Stimulated activated CD4-positive, alpha-beta T cell treated with anti-CD3 and anti-CD28 coated beads, TNF-alpha, amount 100 ng/mL, for 4 hours (primary cell): ENCODE data around the gene ANKRD36.
"Not testable (repeated sequence)": the region's sequence is repeated elsewhere in the genome, so short reads cannot be mapped to it uniquely, and the experiment has no call there.

Source experiments
- DNase-seq, 3 experiments: peaks; one replicate each; pipeline ENCODE4 v3.0.0-alpha.2; 2020; ENCODE audit warnings: low read depth in 3 of 3

ANKRD36 gene

GRCh38 chr2:97113882-97114255, 916 bp downstream of the ANKRD36 start:
- DNase-seq, result not testable (repeated sequence)

DNA sequence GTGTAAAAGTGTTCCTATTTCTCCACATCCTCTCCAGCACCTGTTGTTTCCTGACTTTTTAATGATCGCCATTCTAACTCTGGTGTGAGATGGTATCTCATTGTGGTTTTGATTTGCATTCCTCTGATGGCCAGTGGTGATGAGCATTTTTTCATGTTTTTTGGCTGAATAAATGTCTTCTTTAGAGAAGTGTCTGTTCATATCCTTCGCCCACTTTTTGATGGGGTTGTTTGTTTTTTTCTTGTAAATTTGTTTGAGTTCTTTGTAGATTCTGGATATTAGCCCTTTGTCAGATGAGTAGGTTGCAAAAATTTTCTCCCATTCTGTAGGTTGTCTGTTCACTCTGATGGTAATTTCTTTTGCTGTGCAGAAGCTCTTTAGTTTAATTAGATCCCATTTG, 16.1 kb downstream of the ANKRD36 start:
- not testable (repeated sequence) for DNase-seq

DNA sequence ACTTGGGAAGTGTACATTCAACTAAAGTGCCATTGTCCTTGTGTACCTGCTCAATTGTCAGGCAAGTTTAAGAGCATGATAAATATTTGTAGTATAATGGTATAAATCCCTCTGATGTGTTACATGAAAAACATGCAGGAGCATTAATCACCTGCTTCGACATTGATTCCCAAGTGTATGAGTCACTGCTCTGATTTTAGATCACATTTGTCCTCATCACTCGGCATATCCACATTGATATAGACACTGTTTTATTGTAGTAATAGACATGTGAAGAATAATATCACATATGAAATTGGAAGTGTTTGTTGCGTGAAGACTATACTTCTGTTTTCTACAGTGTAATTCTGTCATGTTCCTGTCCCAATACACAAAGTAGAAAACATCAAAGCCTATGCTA, 31.1 kb downstream of the ANKRD36 start:
- not testable (repeated sequence) for DNase-seq

- not testable (repeated sequence) for DNase-seq
Observed at GRCh38 chr2:97166548-97166947, 53.6 kb downstream of the ANKRD36 start.

- DNase-seq, result not testable (repeated sequence)
Observed at GRCh38 chr2:97167938-97168337, 55.0 kb downstream of the ANKRD36 start.

- DNase-seq, result not testable (repeated sequence)
Observed at GRCh38 chr2:97168583-97168982, 55.6 kb downstream of the ANKRD36 start.

DNA sequence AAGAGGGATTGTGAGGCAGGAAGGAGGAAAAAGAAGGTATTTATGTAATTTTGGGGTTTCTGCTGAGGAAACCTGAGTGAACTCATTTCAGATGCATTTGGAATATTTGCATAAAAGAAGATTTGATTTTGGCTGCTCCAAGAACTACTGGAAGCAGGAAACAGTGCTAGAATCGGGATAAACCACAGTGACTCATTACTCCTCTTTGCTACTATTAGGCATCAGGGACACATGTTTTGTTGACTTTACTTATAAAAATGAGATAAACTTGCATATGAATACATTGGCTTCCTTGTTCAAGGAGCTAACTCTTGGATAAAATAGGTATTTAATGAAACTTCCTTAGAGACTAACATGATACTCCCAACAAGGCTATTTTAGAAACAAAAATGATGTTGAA, 67.4 kb downstream of the ANKRD36 start:
- DNase-seq, result not testable (repeated sequence)

DNA sequence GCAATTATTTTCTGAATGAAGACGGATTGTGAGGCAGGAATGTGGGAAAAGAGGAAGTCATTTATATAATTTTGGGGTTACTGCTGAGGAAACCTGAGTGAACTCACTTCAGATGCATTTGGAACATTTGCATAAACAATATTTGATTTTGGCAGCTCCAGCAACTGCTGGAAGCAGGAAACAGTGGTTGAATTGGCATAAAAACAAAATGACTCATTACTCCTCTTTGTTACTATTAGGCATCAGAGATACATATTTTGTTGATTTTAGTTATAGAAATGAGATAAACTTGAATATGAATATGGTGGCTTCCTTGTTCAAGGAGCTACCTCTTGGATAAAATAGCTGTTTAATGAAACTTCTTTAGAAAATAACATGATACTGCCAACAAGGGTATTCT, 82.4 kb downstream of the ANKRD36 start:
- not testable (repeated sequence) for DNase-seq

DNA sequence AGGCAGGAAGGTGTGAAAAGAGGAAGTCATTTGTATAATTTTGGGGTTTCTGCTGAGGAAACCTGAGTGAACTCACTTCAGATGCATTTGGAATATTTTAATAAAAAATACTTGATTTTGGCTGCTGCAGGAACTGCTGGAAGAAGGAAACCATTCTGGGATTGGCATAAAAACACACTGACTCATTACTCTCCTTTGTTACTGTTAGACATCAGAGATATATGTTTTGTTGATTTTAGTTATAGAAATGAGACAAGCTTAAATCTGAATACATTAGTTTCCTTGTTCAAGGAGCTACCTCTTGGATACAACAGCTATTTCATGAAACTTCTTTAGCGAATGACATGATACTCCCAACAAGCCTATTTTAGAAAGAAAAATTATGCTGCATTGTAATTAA, 84.3 kb downstream of the ANKRD36 start:
- not testable (repeated sequence) for DNase-seq

GRCh38 chr2:97200887-97201286, 87.9 kb downstream of the ANKRD36 start:
- DNase-seq, result not testable (repeated sequence)

DNA sequence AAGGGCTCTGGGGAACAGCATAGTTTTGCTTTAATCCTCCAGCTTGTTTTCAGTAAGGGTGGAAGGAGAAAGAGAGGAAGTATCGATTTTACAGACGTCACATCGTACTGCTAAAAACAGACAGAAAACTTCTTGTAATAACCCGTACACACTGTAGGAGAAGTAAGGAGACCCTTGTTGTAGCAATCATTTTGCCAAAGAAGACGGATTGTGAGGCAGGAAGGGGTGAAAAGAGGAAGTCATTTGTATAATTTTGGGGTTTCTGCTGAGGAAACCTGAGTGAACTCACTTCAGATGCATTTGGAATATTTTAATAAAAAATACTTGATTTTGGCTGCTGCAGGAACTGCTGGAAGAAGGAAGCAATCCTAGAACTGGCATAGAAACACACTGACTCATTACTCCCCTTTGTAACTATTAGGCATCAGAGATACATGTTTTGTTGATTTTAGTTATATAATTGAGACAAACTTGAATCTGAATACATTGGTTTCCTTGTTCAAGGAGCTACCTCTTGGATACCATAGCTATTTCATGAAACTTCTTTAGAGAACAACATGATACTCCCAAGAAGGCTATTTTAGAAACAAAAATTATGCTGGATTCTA, 89.8 kb downstream of the ANKRD36 start:
- DNase-seq, result not testable (repeated sequence)

DNA sequence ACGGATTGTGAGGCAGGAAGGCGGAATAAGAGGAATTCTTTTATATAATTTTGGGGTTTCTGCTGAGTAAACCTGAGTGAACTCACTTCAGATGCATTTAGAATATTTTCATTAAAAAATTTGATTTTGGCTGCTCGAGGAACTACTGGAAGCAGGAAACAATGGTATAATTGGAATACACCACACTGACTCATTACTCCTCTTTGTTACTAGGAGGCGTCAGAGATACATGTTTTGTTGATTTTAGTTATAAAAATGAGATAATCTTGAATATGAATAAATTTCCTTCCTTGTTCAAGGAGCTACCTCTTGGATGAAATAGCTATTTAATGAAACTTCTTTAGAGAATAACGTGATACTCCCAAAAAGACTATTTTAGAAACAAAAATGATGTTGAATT, 97.4 kb downstream of the ANKRD36 start:
- no peak for DNase-seq

- not testable (repeated sequence) for DNase-seq
Observed at GRCh38 chr2:97215025-97215424, 102.1 kb downstream of the ANKRD36 start.

DNA sequence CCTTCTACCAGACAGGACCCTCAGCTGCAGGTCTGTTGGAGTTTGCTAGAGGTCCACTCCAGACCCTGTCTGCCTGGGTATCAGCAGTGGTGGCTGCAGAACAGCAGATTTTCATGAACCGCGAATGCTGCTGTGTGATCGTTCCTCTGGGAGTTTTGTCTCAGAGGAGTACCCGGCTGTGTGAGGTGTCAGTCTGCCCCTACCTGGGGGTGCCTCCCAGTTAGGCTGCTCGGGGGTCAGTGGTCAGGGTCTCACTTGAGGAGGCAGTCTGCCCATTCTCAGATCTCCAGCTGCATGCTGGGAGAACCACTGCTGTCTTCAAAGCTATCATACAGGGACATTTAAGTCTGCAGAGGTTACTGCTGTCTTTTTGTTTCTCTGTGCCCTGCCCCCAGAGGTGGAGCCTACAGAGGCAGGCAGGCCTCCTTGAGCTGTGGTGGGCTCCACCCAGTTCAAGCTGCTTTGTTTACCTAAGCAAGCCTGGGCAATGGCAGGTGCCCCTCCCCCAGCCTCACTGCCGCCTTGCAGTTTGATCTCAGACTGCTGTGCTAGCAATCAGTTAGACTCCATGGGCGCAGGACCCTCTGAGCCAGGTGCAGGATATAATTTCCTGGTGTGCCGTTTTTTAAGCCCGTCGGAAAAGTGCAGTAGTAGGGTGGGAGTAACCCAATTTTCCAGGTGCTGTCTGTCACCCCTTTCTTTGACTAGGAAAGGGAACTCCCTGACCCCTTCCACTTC, 118.1 kb downstream of the ANKRD36 start:
- not testable (repeated sequence) for DNase-seq

- not testable (repeated sequence) for DNase-seq
Observed at GRCh38 chr2:97232981-97233380, 120.0 kb downstream of the ANKRD36 start.

DNA sequence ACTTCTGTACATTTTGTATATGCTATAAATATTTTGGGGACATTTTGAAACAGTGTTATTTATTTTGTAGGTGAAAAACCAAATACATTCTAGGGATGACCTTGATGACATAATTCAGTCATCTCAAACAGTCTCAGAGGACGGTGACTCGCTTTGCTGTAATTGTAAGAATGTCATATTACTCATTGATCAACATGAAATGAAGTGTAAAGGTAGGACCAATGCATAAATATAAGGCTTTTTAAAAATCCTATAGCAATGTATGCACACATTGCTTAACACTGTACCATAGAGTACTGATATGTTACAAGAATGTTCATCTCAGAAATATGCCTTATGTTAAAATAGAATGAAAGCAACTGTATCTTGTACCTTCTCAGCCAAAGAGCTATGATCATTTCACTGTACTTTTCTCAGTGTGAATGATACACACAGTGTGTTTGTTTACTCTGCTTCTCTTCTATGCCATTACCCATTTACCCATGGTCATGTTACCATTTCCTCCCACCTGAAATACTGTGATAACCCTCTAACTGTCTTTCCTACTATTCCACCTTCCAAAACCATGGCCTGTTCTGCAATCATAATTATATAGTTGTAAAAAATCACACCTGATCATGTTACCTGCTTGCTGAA, 120.8 kb downstream of the ANKRD36 start:
- DNase-seq, result not testable (repeated sequence)

DNA sequence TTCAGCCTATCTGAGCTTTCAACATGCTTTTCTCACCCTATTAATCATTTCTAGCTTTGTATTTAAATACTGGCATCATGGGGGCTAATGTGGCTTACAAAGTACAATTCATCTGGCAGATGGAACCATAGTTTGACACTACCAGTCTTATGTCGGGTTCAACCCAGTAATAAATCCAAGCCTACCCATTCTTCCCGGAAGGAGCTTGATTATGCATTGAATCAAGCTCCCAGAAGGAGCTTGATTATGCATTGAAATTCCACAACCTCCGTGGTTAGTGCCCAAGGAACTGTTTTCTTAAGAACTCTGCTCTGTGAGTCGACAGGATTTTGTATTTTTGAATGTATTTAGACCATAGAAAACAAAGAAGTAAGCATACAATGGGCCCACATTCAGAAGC, 148.2 kb downstream of the ANKRD36 start:
- DNase-seq, result not testable (repeated sequence)

GRCh38 chr2:97266449-97266848, 153.5 kb downstream of the ANKRD36 start:
- DNase-seq, result not testable (repeated sequence)

DNA sequence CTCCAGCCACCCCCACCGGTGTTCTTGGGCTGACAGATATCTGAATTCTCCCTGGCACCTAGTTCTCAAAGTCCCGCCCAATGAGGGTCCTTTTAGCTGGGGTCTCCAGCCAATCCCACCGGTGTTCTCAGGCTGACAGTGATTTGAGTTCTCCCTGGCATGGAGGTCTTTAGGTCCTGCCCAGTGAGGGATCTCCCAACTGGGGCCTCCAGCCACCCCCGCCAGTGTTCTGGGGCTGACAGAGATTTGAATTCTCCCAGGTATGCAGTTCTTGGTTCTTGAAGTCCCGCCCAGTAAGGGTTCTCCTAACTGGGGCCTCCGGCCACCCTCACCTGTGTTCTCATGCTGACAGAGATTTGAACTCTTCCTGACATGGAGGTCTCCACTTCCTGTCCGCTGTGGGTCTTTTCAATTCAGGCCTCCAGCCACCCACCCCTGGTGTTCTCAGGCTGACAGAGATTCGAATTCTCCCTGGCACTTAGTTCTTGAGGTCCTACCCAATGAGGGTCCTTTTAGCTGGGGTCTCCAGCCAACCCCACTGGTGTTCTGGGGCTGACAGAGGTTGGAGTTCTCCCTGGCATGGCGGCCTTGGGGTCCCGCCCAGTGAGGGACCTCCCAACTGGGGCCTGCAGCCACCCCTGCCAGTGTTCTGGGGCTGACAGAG, 154.6 kb downstream of the ANKRD36 start:
- no peak for DNase-seq

DNA sequence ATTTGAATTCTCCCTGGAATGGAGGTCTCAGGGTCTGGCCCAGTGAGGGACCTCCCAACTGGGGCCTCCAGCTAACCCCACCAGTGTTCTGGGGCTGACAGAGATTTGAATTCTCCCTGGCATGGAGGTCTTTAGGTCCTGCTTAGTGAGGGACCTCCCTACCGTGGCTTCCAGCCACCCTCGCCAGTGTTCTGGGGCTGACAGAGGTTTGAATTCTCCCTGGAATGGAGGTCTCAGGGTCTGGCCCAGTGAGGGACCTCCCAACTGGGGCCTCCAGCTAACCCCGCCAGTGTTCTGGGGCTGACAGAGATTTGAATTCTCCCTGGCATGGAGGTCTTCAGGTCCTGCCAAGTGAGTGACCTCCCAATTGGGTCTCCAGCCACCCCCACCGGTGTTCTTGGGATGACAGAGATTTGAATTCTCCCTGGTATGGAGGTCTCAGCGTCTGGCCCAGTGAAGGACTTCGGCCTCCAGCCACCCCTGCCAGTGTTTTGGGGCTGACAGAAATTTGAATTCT, 155.2 kb downstream of the ANKRD36 start:
- not testable (repeated sequence) for DNase-seq

- DNase-seq, result not testable (repeated sequence)
Observed at GRCh38 chr2:97276232-97276798, 163.4 kb downstream of the ANKRD36 start.

DNA sequence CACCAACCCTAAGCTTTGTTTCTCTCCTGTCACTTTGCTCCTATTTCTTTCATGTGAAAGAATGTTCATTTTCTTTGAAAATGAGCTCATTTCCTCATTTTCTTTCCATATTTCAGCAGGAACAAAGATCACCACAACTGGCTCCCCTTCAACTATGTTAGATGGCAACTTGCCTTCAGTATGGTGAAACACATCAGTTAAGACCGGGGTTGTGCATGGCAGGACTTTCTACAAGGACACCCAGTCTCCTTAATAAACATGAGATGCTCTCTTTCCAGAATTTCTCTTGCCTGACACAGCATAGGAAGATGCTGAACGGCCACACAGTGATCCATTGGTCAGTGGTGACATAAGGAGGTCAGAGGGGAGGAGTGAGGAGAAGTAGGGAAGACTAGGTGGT, 172.2 kb downstream of the ANKRD36 start:
- not testable (repeated sequence) for DNase-seq
